Stimulated activated CD4-positive, alpha-beta T cell treated with anti-CD3 and anti-CD28 coated beads, Interleukin-1b, Interleukin-23, amount 100 ng/mL, for 24 hours (primary cell): Measurements from ENCODE around the gene GPR108.
A peak's percentile ranks its signal among the peaks of the same experiment; 100 is the strongest.
"Not testable (repeated sequence)": the region's sequence is repeated elsewhere in the genome, so short reads cannot be mapped to it uniquely, and the experiment has no call there.

Experiments used
- DNase-seq, 4 experiments: peaks; one replicate each; pipeline ENCODE4 v3.0.0-alpha.2; 2020; ENCODE audit warnings: low read depth in 4 of 4, low spot score in 1 of 4

Gene GPR108

DNA sequence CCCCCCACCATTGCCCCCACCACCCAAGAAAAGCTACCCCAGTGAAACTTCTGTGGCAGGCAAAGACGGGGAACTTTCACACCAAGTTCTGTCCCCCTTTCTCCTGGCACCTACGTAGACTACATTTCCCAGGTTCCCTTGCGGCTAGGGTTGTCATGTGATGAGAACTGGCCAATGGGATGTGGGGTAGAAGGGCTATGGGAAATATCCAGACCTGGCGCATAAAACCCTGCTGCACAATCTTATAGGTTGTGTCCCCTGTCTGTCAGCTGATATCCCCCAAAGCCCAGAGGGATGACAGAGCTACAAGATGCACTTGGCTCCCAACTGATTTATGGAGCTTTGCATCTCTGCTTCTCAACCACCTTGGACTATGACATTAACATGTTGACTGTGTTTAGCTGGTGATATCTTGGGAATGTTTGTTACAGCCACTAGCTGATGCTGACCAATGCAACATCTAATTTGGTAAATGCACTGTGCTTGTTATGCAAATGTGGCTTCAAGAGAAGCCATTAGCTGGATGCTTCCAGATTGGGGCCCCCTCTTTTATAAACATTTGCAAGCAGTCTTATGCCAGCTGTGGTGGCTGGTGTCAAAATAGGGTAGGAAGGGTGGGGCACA lies 23.8 kb upstream of the GPR108 start:
- no peak for DNase-seq

DNA sequence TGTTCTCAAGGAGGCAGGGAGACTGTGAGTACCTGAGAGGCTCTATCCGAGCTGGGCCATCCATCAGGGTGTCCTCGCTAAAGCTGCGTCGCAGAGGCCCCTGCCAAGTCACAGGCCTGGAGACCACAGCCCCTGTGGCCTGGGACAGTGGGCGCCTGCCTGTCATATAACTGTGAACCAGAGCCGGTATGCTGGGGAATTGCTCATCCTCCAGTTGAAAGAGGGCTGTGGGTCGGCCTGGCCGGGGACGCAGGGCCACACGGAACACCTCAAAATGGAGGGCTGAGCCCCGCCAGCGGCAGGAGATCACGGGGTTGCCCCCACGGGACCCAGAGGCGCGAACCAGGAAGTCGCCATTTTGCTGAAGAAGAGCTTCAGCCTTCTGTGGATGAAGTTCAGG lies 23.2 kb upstream of the GPR108 start:
- no peak for DNase-seq

DNA sequence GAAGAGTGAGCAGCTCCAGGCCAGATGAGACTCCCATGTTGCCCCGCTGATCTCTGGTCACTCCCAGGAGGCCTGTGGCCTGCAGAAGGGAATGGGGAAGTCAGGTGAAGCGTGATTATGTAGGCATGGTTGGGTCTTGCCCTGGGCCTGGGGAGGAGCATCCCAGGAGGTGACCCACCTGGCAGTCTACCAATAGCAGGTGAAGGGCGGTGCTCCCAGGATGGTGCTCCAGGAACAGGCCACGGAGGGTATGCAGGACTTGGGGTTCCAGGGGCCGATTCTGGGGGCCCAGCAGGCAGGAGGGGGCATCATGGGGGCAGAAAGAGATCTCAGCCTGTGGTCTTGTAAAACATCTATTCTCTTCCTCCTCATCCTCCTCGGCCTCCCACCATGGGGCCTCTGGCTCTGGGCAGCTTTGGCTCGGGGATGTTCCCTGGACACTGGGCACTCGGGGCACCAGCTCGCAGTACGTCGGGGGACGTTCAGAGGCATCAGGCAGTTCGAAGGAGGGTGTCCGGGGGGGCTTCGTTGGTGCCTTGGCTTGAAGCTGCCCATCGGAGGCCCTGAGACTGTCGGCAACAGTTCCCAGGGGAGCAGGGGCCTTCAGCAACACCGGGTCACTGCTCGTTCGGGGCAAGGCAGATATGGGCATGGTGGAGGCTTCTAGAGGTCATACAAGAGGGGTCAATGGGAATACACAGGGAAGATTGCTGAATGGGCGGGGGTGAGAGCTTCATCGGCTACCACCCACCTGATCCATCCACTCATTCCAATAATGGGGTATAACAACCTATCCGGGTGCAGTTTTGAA lies 17.5 kb upstream of the GPR108 start:
- DNase-seq = no peak

DNA sequence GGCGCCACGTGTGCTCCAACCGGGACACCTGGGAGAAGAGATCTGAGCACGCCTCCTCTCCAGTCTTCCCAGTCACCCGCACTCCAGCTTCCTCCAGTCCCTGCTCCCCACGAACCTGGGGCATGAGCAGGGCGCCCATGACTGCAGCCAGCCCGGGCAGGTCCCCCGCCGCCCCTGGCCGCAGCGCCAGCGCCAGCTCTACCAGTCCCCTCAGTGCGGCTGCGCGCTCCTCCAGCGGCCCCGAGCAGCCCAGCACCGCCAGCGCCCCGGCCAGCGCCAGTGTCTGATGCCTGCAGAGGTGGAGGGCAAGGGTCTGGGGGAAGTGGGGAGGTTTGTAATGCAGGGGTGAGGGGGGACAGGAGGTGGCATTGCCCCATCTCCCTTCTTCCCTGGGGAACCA lies 16.8 kb upstream of the GPR108 start:
- DNase-seq = no peak

DNA sequence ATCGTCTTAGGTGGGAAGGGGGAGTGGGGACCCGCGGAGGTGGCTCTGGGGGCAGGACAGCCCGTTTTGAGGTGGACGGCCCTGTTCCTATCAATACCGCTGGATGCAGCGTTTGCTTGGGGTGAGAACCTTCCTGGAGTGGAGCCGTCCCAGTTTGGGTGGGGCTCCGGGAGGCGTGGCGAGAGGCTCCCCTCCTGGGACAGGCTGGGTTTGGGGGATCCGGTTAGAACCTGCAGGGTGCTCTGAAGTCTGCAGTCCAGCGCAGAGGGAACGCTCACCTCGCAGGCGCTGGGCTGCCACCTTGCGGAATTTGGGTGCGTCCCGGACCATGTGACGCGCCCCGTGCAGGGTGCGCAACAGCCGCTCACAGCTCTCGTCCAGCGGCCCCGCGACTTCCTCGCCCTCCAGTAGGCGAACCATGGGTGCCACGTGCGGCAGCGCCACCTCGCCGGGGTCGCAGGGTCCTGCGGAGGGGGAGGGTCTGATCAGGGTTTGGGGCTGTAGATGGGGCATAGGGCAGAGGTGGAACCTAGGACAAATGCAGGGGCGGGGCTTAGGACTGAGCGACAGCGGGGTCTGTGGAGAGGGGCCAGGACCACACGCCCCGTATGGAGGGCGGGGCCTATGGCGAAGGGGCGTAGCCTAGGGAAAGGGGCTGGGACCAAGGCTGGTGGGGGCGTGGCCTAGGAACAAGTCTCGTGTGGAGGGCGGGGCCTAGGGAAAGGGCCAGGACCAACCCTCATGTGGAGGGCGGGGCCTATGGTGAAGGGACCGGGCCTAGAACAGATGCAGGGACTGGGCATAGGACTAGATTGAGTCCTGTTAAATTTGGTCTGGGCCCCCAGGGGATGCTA lies 16.0 kb upstream of the GPR108 start:
- peak in 2 of 4 experiments; percentile 81 to 84 for DNase-seq

DNA sequence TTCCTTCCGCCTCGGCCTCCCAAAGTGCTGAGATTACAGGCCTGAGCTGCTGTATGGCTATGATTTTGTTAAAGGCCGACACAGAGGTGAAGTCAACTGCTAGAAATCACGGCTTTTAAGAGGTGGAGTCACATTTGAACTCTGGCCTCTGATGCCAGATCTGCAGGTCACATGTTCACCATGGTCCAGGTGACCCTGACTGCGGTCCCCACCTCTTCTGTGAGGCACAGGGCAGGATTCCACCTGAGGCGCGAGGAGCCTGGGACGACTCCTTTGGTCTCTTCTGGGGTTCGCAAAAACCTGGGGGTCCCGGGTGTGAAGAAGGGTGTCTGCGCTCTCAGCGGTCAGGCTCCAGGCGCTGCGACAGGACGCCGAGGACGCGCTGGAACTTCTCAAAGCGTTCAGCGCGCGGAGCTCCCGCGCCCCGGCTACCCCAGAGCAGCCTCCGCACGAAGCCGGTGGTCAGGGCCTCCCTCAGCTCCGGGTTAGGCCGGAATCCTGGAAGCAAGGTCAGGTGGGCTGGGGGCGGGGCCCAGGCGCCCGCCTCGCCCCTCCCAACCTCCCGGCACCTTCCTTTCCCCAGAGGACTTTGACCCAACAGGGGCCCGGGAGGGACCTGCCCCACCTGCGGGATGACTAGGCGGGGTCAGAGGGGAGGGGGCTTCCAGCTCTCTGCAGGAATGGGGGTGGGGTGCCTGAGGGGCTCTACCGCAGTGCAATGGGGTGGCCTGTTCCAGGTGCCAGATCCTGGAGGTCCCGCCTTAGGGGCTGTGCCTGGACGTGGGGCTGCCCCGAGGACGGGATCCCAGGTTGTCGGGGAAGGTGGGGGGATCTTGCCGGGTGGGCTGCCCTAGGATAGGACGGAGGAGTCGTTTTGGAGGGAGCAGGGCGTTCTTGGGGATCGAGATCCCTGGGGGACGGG lies 15.1 kb upstream of the GPR108 start:
- DNase-seq = no peak

DNA sequence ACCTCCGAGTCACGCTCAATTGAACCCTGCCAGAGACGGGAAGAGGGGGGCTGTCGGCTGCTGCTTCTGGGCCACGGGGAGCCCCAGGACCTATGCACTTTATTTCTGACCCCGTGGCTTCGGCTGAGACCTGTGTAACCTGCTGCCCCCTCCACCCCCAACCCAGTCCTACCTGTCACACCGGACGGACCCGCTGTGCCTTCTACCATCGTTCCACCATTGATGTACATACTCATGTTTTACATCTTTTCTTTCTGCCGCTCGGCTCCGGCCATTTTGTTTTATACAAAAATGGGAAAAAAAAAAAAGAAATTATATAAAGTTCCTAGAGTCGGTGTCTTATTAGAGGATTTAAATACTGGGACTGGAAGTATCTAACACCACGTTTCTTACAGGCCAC lies 13.8 kb upstream of the GPR108 start:
- DNase-seq = no peak

DNA sequence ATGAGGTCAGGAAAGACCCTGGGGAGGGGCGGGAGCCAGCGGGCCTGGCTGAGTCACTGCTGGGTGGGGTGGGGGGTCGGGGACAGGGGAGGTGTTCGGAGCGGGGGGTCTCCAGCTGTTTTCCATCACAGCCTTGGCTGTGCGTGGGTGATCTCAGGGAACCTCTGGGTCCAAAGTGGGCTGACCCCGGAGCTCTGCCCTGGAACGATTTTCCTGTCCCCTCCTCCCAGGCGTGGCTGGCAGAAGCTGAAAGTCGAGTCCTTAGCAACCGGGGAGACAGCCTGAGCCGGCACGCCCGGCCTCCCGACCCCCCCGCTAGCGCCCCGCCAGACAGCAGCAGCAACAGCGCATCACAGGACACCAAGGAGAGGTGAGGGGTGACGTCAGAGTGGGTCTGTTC lies 12.7 kb upstream of the GPR108 start:
- DNase-seq = no peak

DNA sequence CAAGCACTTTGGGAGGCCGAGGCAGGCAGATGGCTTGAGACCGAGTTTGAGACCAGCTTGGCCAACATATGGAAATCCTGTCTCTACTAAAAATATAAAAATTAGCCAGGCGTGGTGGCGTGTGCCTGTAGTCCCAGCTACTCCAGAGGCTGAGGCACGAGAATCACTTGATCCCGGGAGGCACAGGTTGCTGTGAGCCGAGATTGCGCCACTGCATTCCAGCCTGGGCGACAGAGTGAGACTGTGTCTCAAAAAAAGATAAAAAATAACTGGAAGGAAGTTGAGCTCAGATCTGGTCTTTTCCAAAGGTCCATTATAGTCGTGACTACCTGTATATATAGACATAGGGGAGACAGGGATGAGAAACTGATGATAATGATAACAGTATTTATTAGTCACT lies 11.2 kb upstream of the GPR108 start:
- DNase-seq = not testable (repeated sequence)

DNA sequence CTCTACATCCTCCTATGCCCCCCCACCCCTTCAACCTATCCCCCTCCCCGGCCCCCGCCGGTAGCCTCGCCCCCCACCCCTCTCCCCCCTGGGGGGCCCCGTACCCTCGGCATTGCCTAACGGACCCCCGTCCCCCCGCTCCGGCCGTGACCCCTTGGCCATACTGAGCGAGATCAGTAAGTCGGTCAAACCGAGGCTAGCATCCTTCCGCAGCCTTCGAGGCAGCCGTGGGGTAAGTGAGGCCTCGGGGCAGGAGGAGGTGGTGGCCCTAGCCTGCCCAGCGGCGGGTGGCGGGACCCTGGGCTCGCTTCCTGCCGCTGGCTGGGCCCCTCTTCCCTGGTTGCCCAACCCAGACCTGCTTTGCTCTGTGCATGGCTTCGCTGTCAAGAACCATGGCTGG lies 8.6 kb upstream of the GPR108 start:
- DNase-seq = no peak

DNA sequence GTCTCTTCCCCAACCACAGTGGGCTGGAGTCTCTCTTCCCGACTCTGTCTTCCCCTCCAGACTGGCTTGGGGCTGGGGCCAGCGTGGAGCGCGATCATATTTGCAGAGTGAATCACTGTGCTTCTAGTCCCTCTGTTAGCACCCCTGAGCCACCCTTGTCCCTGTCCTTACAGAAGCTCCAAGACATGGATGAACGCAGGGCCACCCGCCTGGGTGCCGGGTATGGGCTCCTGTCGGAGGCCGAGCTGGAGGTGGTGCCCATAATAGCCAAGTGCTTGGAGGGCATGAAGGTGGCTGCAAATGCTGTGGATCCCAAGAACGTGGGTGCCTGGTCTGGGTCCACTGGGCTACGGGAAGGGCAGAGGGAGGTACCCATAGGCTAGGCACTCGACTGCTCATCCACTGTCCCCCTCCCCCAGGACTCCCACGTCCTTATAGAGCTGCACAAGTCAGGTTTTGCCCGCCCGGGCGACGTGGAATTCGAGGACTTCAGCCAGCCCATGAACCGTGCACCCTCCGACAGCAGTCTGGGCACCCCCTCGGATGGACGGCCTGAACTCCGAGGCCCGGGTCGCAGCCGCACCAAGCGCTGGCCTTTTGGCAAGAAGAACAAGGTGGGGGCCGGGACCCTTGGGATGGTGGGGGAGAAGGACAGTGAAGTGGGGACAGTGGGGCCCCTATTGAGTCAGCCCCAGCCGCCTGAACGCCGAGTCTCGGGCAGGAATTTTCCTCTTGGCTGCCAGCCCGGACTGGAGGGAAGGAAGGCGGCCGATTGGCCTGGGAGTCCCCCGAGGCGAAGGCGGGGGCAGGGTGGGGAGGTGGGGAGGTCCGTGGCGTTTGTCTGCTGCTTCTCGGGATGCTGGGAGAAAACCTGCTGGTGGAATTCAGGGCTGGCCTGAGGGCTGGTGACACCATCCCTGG lies 7.3 kb upstream of the GPR108 start:
- DNase-seq = no peak

DNA sequence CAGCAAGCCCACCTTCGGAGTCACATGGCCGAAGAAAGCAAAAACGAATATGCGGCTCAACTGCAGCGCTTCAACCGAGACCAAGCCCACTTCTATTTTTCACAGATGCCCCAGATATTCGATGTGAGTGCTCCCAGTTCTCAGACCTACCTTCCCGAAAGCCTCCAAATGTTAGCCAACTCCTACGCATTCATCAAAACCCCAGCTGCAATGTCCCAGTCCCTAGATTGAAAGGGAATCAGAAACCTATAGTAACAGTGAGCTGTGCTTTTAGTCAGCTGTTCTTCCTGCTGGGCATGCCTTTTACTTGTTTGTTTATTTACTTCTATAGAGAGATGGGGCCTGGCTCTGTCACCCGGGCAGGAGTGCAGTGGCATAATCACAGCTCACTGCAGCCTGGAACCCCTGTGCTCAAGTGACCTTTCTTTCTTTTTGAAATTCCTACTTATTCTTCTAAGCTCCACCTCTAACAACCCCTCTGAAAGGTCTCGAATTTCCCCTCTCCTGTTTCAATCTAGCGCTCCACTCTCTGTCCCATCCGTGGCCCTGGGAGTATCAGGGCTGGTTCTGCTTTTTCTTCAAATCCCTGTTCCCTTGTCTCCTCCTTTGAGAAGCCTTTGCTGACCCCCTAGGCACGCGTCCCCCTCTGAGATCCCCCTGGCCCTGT lies 6.5 kb upstream of the GPR108 start:
- no peak for DNase-seq

DNA sequence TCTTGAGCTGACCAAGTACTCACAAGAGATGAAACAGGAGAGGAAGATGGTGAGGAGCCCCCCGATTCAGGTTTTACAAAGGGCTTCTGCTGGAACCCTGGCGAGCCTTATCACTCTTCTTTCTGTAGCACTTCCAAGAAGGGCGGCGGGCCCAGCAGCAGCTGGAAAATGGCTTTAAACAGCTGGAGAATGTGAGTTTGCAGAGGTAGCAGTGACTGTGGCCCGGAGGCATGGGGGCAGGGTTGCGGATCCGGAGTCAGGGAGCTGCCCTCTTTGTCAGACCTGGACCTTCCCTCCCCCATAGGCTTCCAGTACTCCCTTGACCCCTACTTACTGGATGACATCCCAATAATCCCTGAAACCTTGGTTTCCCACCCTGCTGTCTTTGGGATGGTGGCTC lies 5.7 kb upstream of the GPR108 start:
- no peak for DNase-seq

DNA sequence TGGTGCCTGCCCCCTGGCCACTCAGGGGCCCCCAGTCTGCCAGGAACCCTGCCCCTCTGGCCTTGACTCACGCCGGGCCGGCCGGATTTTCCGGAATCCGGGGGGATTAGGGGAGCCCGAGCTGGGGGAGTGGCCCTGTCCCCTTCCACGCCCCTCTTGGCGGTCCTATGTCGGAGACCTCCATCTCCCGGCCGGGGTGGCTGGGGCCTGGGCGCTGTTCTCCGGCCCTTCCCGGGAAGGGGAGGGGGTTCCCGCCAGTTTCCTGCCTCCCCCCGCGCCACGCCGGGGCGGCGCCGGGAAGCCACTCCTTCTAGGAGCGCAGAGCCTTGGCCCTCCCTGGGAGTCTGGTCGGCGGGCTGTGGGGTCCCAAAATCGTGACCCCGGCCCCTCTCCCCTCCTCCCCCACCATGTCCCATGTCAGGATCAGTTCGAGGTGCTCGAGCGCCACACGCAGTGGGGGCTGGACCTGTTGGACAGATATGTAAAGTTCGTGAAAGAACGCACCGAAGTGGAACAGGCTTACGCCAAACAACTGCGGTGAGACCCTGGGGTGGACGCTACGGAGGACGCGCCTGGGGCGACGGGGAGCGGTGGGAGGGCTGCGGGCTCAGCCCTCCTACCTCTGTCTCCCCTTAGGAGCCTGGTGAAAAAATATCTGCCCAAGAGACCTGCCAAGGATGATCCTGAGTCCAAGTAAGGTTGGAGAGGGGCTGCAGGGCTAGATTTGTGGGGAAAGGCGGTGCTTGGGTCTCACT lies 3.4 kb upstream of the GPR108 start:
- no peak for DNase-seq

DNA sequence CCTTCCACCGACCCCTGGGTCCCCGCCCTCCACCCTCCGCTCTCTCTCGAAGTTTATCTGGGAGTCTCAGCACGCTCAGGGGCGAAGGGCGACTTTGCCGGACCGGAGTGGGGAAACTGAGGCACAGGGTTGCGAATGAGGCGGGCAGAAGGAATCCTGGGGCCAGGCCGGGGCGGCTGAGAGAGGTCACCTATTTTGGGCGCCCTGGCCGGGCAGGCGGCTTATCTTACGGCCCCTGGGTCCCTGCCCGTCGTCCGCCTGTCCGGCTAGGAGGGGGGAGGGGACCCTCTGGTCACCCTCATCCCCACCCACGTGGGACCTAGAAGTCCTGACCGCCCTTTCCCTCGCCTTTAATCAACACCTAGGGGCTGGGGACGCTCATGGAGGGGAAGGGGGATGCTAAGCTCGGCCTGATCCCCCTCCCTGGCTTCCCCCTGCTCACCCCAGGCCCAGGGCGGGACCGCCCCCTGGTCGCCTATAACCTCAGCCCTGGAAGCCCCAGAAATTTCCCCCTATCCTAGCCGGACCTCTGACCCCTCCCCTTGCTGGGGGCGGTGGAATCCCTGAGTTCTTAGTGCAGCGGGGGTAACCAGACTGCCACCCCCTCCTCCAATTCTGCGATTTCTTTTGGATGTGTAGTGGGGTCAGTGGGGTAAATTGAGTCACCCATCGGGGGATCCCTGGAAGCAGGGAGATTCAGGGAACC lies 2.7 kb upstream of the GPR108 start:
- peak in 1 of 4 experiments; percentile 11 for DNase-seq

DNA sequence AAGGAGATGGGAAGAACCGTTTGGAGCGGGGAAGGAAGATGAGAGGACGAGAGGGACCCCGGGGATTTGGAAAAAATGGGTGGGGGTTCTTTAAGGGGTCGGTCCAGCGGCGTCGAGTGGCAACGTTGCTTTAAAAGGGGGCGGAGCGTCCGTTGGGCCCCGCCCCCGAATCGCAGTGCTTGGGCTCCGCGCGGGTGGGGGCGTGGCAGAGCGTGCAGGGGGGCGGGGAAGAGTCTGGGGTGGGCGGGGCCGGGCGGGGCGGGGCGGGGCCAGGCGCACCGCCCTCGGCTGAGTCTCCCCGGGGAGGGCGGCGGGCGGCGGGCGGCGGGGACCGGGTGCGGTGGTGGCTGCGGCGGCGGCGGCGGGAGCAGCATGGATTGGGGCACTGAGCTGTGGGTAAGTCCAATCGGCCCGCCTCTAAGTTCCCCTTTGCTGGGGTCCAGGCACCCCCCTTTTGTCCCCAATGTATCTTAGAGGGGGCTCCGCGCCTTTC lies 2.1 kb upstream of the GPR108 start, which contains the start of gene TRIP10:
TSS of gene TRIP10 (plus strand) at position 291 of the 493 bp plus-strand sequence. CDS start at position 373, 82 bp downstream.
- DNase-seq = peak; percentile 50 to 72 (median 70)

DNA sequence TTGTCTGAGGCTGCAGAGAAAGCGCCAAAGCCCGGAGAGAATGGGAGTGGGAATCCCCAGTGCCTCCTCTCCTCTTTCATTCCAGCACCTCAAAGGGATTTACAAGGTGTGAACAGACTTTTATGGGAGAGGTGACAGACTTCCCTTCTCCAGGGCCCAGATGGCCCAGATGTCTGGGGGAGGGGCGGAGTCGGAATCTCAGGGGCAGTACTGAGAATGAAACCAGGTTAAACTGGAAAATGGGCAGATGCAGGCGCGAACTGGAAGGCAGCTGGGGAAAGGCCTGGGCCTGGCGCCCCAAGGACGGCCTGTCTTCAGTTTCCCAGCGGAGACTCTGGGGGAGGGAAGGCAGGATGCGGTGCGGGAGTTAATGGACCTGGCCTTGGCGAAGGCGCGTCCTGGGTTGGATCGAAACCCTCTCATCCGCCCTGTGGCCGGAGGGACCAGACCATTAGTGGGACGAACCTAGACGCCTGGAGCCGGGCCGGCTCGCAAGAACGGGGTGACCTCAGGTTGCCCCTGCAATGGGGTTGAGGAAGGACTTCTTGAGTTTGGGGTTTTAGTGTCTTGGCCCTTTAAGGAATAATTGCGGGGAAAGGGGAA lies 1.5 kb upstream of the GPR108 start:
- peak in 1 of 4 experiments; percentile 21 for DNase-seq
